Measurements from ENCODE around the gene BNC2.
A peak's percentile ranks its signal among the peaks of the same experiment; 100 is the strongest.

BNC2 gene

GRCh38 chr9:16715404-16715803 is 155.1 kb downstream of the BNC2 start:
- DNase-seq (ENCODE audit: low read depth), result peak; percentile 73

GRCh38 chr9:16712787-16713186 is 157.7 kb downstream of the BNC2 start:
- DNase-seq (ENCODE audit: low read depth), result no peak

GRCh38 chr9:16710888-16711287 is 159.6 kb downstream of the BNC2 start:
- DNase-seq (ENCODE audit: low read depth), result no peak

GRCh38 chr9:16709924-16710323 is 160.5 kb downstream of the BNC2 start:
- no peak for DNase-seq (ENCODE audit: low read depth)

GRCh38 chr9:16708656-16709435 is 161.6 kb downstream of the BNC2 start:
- no peak for DNase-seq (ENCODE audit: low read depth)

GRCh38 chr9:16705111-16705604 is 165.3 kb downstream of the BNC2 start:
- peak; percentile 98 for DNase-seq (ENCODE audit: low read depth)

GRCh38 chr9:16704116-16705110 is 166.1 kb downstream of the BNC2 start:
- DNase-seq (ENCODE audit: low read depth), result peak; percentile 79

- DNase-seq (ENCODE audit: low read depth), result no peak
Observed at GRCh38 chr9:16701347-16701746, 169.1 kb downstream of the BNC2 start.

- no peak for DNase-seq (ENCODE audit: low read depth)
Observed at GRCh38 chr9:16693616-16694015, 176.9 kb downstream of the BNC2 start.

- DNase-seq (ENCODE audit: low read depth), result no peak
Observed at GRCh38 chr9:16690628-16691027, 179.8 kb downstream of the BNC2 start.

GRCh38 chr9:16690205-16690604 is 180.3 kb downstream of the BNC2 start:
- no peak for DNase-seq (ENCODE audit: low read depth)

- no peak for DNase-seq (ENCODE audit: low read depth)
Observed at GRCh38 chr9:16689351-16689938, 181.0 kb downstream of the BNC2 start.

GRCh38 chr9:16688814-16689213 is 181.7 kb downstream of the BNC2 start:
- no peak for DNase-seq (ENCODE audit: low read depth)

- no peak for DNase-seq (ENCODE audit: low read depth)
Observed at GRCh38 chr9:16687678-16688369, 182.6 kb downstream of the BNC2 start.

GRCh38 chr9:16683326-16683725 is 187.1 kb downstream of the BNC2 start:
- peak; percentile 8 for DNase-seq (ENCODE audit: low read depth)

- no peak for DNase-seq (ENCODE audit: low read depth)
Observed at GRCh38 chr9:16682273-16682672, 188.2 kb downstream of the BNC2 start.

GRCh38 chr9:16681652-16681987 is 188.8 kb downstream of the BNC2 start:
- no peak for DNase-seq (ENCODE audit: low read depth)

GRCh38 chr9:16680975-16681651 is 189.4 kb downstream of the BNC2 start:
- peak; percentile 78 for DNase-seq (ENCODE audit: low read depth)

- no peak for DNase-seq (ENCODE audit: low read depth)
Observed at GRCh38 chr9:16680541-16680940, 189.9 kb downstream of the BNC2 start.

GRCh38 chr9:16679327-16679821 is 191.1 kb downstream of the BNC2 start:
- DNase-seq (ENCODE audit: low read depth), result peak; percentile 33

GRCh38 chr9:16676519-16676918 is 194.0 kb downstream of the BNC2 start:
- DNase-seq (ENCODE audit: low read depth), result no peak

All from fibroblast of gingiva (primary cell).